NCI-H748 (cell line): ENCODE results near the gene URAD.

Source experiments
- DNase-seq: peaks from one replicate; lab custom pipeline; 2025; ENCODE audit not compliant: unreplicated experiment; lab: John Stamatoyannopoulos, UW

The URAD gene

GRCh38 chr13:28001049-28001448 lies 12.6 kb upstream of the URAD start:
- DNase-seq, result no peak

GRCh38 chr13:28000567-28000966 lies 12.1 kb upstream of the URAD start:
- DNase-seq, result no peak

GRCh38 chr13:27997904-27998522 lies 9.5 kb upstream of the URAD start:
- DNase-seq, result peak; percentile 80

- no peak for DNase-seq
Measured at GRCh38 chr13:27991881-27992280, 3.4 kb upstream of the URAD start.

- no peak for DNase-seq
Measured at GRCh38 chr13:27985600-27985999, 2.9 kb downstream of the URAD start.

GRCh38 chr13:27982361-27982760 lies 6.1 kb downstream of the URAD start:
- DNase-seq, result no peak

- no peak for DNase-seq
Measured at GRCh38 chr13:27981006-27981708, 7.3 kb downstream of the URAD start.

- DNase-seq, result no peak
Measured at GRCh38 chr13:27980280-27980998, 8.1 kb downstream of the URAD start.

GRCh38 chr13:27979765-27980279 lies 8.7 kb downstream of the URAD start:
- DNase-seq, result no peak

GRCh38 chr13:27979001-27979643 lies 9.4 kb downstream of the URAD start:
- DNase-seq, result no peak

GRCh38 chr13:27978301-27978968 lies 10.1 kb downstream of the URAD start:
- no peak for DNase-seq

- DNase-seq, result no peak
Measured at GRCh38 chr13:27977476-27978300, 10.8 kb downstream of the URAD start.

GRCh38 chr13:27976362-27977091 lies 12.0 kb downstream of the URAD start:
- no peak for DNase-seq

- DNase-seq, result no peak
Measured at GRCh38 chr13:27975564-27976361, 12.7 kb downstream of the URAD start.

- DNase-seq, result no peak
Measured at GRCh38 chr13:27973961-27974662, 14.4 kb downstream of the URAD start.

- DNase-seq, result no peak
Measured at GRCh38 chr13:27973291-27973690, 15.2 kb downstream of the URAD start.

- no peak for DNase-seq
Measured at GRCh38 chr13:27972478-27972820, 16.0 kb downstream of the URAD start.
